HepG2 (cell line): ENCODE data around the gene CADM4.

Source experiments
- ASH2L ChIP-seq: fragments of 300-600, 200-600 bp; sonication (generic); IDR thresholded peaks from 2 replicates; pipeline ENCODE4 v1.7.0; 2017; ENCODE audit warnings: low read depth, mild to moderate bottlenecking, moderate library complexity, mixed read lengths, low read length; ENCODE audit not compliant: insufficient read length
- CTCF ChIP-seq: sonication (generic); formaldehyde crosslinking; IDR thresholded peaks from 2 replicates; pipeline ENCODE4 v1.5.0; 2020; ENCODE audit warnings: mild to moderate bottlenecking, missing genetic modification reagents, moderate library complexity
- MAX ChIP-seq: IDR thresholded peaks from 2 replicates; pipeline ENCODE4 v1.6.1; 2012; ENCODE audit warnings: inconsistent platforms
- MEIS1 ChIP-seq: sonication (generic); formaldehyde crosslinking; IDR thresholded peaks from 2 replicates; pipeline ENCODE4 v1.9.0; 2021; ENCODE audit warnings: mild to moderate bottlenecking, missing genetic modification reagents, moderate library complexity, borderline replicate concordance
- POLR2AphosphoS5 ChIP-seq: IDR thresholded peaks from 2 replicates; pipeline ENCODE4 v1.6.1; 2012; ENCODE audit warnings: low read depth, low read length
- YY1 ChIP-seq: IDR thresholded peaks from 2 replicates; pipeline ENCODE4 v1.6.1; 2011; ENCODE audit warnings: low read length, low read depth, moderate library complexity, mild to moderate bottlenecking; ENCODE audit not compliant: insufficient read depth, insufficient replicate concordance
- ZNF34 ChIP-seq: sonication (generic); formaldehyde crosslinking; IDR thresholded peaks from 2 replicates; pipeline ENCODE4 v1.4.0; 2020; ENCODE audit warnings: mild to moderate bottlenecking, missing genetic modification reagents, borderline replicate concordance
- ZNF513 ChIP-seq: sonication (generic); formaldehyde crosslinking; conservative IDR thresholded peaks from 2 replicates; pipeline ENCODE4 v1.5.0; 2020; ENCODE audit warnings: missing genetic modification reagents

- TF ChIP-seq MAX = no peak
- TF ChIP-seq CTCF (CRISPR knock-in tag) = no peak
- TF ChIP-seq MEIS1 (CRISPR knock-in tag) = no peak
- TF ChIP-seq ZNF513 = no peak
- no peak for TF ChIP-seq YY1
- TF ChIP-seq ASH2L = no peak
- TF ChIP-seq POLR2AphosphoS5 = no peak
- no peak for TF ChIP-seq ZNF34
Observed at GRCh38 chr19:43616954-43617353, 22.7 kb downstream of the CADM4 start.
